GM12878 (cell line): ENCODE measurements around the gene ZBTB3. TPM values are rescaled to one million over a fixed set of nuclear protein-coding genes. Genes with fewer than 3 reads are reported as not detected.

Experiments
- BCL3 ChIP-seq: IDR thresholded peaks from 2 replicates; pipeline ENCODE4 v1.6.1; 2011; ENCODE audit warnings: borderline replicate concordance, low read depth, mild to moderate bottlenecking, moderate library complexity, low read length; ENCODE audit not compliant: insufficient read depth, poor library complexity, severe bottlenecking
- CREB1 ChIP-seq: IDR thresholded peaks from 2 replicates; pipeline ENCODE4 v1.6.1; 2012; ENCODE audit warnings: low read depth, mild to moderate bottlenecking, inconsistent platforms
- E4F1 ChIP-seq: fragments of 450-650 bp; IDR thresholded peaks from 2 replicates; pipeline ENCODE4 v1.6.1; 2018; ENCODE audit warnings: borderline replicate concordance, mild to moderate bottlenecking; ENCODE audit not compliant: partially characterized antibody
- EED ChIP-seq: sonication (generic); IDR thresholded peaks from 2 replicates; pipeline ENCODE4 v1.6.1; 2016; ENCODE audit warnings: antibody characterized with exemption, low read depth
- ELK1 ChIP-seq: IDR thresholded peaks from 2 replicates; pipeline ENCODE4 v1.6.1; 2012; ENCODE audit warnings: low read depth, low read length, improper control_type of control experiment
- FOXK2 ChIP-seq: fragments of 450-650 bp; IDR thresholded peaks from 2 replicates; pipeline ENCODE4 v1.6.1; 2017; ENCODE audit warnings: mild to moderate bottlenecking, moderate library complexity
- MTA2 ChIP-seq: fragments of 450-650 bp; IDR thresholded peaks from 2 replicates; pipeline ENCODE4 v1.6.1; 2016; ENCODE audit warnings: low read depth, mild to moderate bottlenecking, moderate library complexity
- NKRF ChIP-seq: fragments of 450-650 bp; conservative IDR thresholded peaks from 2 replicates; pipeline ENCODE4 v1.6.1; 2017; ENCODE audit warnings: mild to moderate bottlenecking, moderate library complexity
- NR2C1 ChIP-seq: fragments of 450-650 bp; IDR thresholded peaks from 2 replicates; pipeline ENCODE4 v1.6.1; 2017; ENCODE audit warnings: antibody characterized with exemption, mild to moderate bottlenecking, moderate library complexity
- TCF7 ChIP-seq: IDR thresholded peaks from 2 replicates; pipeline ENCODE4 v1.6.1; 2014; ENCODE audit warnings: antibody characterized with exemption, borderline replicate concordance
- ZBTB33 ChIP-seq: fragments of 450-650 bp; IDR thresholded peaks from 2 replicates; pipeline ENCODE4 v1.6.1; 2017; ENCODE audit warnings: mild to moderate bottlenecking
- ZBTB40 ChIP-seq: fragments of 450-650 bp; IDR thresholded peaks from 2 replicates; pipeline ENCODE4 v1.6.1; 2016; ENCODE audit warnings: mild to moderate bottlenecking, moderate library complexity, borderline replicate concordance
- ZNF207 ChIP-seq: fragments of 450-650 bp; IDR thresholded peaks from 2 replicates; pipeline ENCODE4 v1.6.1; 2014; ENCODE audit warnings: antibody characterized with exemption, mild to moderate bottlenecking, borderline replicate concordance
- polyA plus RNA-seq, 11 experiments: library from polyadenylated mRNA; depleted of rRNA in 4 of 11; unstranded in 6 of 11; stranded (reverse) in 5 of 11; fragments of >200 nt; fragmentation: Nextera tagmentation in 4 of 11; fragmentation: Illumina TruSeq in 1 of 11; extraction: Ambion mirVana in 4 of 11; extraction: Trizol in 1 of 11; gene quantifications; 1 replicate in 1 of 11; 2 replicates in 10 of 11; pipeline versions ENCODE4 v1.2.1 to v1.2.3, GENCODE V29; 2011 to 2016; ENCODE audit warnings: inconsistent platforms in 2 of 11, missing spikeins in 2 of 11, low read depth in 1 of 11
- total RNA-seq, 4 experiments: library from RNA; depleted of rRNA in 3 of 4; stranded (reverse); fragments of >200 nt in 3 of 4; fragmentation: Illumina TruSeq in 1 of 4; extraction: Trizol in 1 of 4; gene quantifications; 2 replicates each; pipeline versions ENCODE4 v1.2.1 to v1.2.3, GENCODE V29; 2013 to 2021

The ZBTB3 gene
- total and polyA plus RNA-seq, 10 of the 15 experiments (the other 5 are each of a cell fraction or from before 2014, with no cell fraction given), result 1.4 to 7.7 (median 4.8) TPM

- peak; percentile 58 for TF ChIP-seq BCL3
- no peak for TF ChIP-seq TCF7
- no peak for TF ChIP-seq MTA2
- TF ChIP-seq ZBTB40, result peak; percentile 72; the same call in 1 of the 2 replicates
- TF ChIP-seq ZBTB33, result no peak
- TF ChIP-seq EED, result 0 out of 2 replicates have a peak, but pooled peaks have one; percentile 4
- TF ChIP-seq E4F1, result no peak
- TF ChIP-seq NKRF, result peak; percentile 95
- peak; percentile 54; the same call in 1 of the 2 replicates for TF ChIP-seq ELK1
- TF ChIP-seq NR2C1, result no peak
- no peak for TF ChIP-seq FOXK2
- 0 out of 2 replicates have a peak, but pooled peaks have one; percentile 35 for TF ChIP-seq ZNF207
- TF ChIP-seq CREB1, result 0 out of 2 replicates have a peak, but pooled peaks have one; percentile 38
These were observed 47.8 kb downstream of the ZBTB3 start (continued) for GRCh38 chr11:62705880-62706849.
